Left hindlimb (tissue), 1 donor: ENCODE measurements around the gene SHROOM3.

Experiments used
- DNase-seq: peaks from one replicate; pipeline ENCODE4 v3.0.0-alpha.2; 2018

SHROOM3 gene

DNA sequence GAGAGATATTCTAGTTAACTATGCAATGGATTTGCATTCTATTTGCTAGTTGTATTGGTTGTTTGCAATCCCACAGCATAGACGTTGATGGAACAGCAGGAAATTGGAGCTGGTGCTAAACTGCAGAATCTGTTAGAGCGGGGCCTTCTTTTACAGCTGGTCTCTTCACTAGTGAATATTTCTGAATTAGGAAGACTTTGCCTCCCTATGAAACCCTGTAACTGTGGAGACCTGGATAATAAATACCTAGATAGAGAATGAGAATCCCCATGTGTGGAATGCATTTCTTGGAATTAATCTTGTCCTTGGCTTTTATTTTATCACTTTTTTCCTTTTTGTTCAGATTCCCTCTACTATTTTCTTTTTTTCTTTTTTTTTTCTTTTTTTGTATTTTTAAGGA, 109.7 kb downstream of the SHROOM3 start:
- DNase-seq = no peak

DNA sequence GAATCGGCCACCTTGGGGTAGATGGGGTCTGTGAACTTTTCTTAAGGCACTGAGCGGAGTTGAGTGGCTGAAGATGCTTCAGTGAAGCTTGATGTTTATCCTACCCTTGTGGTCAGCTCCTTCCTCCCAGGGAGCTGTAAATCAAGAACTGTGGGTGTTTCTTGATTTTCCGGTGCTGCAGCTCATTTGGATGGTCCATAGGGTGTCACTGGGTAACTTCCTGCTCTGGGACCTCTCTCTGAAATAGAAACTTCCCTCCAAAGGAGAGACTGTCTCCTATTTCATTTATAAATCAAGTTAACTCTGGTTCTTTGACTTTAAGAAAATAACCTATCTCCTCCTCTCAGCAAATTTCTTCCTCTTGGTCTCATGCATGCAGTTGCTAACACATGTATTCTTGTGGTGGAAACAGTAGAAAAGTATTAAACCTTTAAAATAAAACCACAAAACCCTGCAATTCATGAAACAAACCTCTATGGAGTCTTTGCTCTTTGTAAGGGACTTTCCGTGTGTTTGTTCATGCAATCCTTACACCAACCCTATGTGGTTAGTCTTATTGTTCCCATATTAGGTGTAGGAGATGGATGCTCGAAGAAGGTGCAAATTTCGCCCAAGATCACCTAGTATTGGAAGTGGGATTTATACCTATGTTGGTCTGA, 110.3 kb downstream of the SHROOM3 start:
- DNase-seq = no peak

DNA sequence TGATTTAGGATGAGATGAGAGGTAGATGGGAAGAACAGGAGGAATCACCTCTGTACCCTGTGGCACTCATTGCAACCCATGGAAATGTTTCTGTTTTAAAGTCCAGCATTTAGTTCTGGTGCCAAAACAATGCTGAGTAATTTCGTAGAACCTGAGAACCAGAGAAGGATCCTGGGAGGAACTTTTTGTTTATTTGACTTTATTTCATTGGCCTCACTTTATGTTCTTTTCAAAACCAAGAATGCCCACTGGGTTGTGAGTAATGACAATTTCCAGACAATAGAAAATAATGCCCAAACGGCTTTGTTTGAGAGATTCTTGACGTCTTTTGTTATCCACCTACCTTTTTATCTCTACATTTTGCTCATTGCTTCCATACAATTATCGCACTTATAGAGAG, 111.3 kb downstream of the SHROOM3 start:
- DNase-seq = no peak

DNA sequence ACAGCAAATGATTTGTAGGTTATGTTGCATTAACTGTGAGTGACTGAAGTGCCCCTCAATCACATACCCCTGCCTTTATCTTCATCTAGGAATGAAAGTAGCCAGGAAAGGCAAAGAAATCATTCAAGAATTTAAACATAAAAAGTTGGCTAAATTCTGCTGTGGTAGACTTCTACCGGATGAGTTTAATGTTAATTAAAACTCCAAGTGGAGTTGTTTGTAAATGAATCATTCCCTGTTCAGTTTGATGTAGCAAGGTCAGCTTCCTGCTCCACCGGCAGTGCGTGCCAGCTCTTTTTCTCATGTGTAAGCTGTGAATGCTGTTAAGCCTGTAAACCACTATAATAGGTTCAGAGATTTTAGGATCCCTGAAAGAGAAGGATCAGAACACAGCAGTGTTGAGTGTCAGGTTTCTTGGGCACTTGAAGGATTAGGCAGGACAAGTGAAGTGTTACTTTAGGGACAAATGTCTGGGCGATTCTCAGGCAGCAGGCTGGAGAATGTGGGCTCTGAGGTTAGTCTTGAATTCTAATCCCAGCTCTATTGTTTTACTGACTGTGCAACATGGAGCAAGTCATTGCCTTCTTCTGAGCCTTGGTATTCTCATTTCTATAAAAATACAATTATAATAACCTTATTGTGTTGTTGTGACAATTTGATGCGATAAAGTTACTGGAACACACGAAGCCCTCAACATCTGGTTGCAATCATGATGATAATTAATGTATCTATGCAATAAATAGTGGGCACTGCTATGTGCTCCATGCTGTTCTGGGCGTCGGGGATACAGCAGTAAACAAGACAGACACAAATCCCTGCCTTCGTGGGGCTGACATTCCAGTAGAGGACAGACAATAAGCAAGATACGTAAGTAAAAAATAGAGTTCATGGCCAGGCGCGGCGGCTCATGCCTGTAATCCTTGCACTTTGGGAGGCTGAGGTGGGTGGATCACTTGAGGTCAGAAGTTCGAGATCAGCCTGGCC, 112.0 kb downstream of the SHROOM3 start:
- DNase-seq = no peak

DNA sequence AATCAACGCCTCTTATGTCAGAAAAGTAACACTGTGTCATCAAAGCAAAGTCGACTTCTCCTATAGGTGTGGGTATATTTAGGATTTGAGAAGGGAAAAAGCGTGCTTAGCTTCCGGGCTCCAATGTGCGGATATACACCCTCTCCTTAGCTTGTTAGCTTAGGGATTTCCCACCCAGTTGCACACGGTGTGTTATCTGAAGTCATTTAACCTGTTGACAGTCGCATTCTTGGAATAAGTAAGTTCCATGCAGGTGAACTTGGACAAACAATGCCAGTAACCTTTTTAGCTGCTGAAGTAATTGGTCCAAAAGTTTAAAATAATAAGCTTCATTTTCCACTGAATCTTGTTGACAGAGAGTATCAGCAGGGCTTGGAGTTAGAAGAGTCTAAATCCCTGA, 113.7 kb downstream of the SHROOM3 start:
- DNase-seq = no peak

DNA sequence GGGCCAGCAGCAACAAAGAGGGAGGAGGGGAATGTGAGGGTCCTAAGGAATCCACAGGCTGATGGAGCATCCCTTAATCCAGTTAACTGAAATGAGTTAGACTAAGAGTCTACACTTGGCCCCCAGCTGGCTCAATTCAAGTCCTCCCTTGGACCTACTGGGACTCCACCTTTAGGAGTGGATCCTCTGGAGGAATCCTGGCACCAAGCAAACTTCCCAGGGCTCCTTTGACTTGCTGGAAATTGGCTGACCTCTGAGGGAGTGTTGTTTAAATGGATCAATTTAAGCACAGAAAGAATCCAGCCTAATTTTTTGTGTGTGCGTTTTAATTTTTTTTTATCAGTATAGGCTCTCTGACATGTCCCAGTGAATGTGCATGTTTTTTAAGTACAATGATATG, 114.7 kb downstream of the SHROOM3 start:
- no peak for DNase-seq

DNA sequence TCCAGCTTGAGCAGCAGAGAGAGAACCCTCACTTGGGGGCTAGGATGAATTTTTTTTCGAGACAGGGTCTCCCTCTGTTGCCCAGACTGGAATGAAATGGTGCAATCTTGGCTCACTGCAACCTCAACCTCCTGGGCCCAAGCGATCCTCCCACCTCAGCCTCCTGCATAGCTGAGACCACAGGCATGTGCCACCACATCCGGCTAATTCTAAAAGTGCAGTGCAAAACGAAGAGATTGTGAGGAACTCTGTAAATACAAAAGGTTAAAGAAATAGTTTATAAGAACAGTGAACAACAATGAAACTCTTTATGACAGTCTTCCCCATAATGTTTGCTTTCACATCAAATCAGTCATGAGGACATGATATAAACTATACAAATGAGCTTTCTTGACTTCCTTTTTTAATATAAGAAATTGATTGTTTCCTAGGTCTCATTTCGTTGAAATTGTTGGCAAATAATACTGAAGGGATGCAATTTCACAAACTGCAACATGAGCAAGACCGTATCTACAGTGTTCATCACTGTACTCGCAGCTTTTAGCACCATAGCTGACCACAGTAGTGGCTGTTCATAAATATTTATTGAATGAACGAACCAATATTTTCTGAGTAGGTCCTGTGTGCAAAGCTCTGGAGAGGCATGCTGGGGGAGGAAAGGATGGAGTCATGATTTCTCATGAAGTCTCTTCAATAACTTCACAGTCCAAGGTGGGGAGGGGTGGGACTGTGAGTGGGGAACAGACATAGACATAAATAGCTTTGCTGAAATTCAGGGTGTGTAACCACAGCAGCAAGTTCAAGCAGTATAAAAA, 116.1 kb downstream of the SHROOM3 start:
- no peak for DNase-seq

DNA sequence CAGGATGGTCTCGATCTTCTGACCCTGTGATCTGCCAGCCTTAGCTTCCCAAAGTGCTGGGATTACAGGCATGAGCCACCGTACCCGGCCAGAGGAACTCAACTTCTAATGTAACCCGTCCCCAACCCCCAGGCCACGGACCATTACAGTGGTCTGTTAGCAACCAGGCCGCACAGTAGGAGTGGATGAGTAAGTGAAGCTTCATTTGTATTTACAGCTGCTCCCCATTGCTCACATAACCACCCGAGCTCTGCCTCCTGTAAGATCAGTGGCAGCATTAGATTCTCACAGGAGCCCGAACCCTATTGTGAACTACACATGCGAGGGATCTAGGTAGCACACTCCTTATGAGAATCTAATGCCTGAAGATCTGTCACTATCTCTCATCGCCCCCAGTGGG, 119.6 kb downstream of the SHROOM3 start:
- no peak for DNase-seq

DNA sequence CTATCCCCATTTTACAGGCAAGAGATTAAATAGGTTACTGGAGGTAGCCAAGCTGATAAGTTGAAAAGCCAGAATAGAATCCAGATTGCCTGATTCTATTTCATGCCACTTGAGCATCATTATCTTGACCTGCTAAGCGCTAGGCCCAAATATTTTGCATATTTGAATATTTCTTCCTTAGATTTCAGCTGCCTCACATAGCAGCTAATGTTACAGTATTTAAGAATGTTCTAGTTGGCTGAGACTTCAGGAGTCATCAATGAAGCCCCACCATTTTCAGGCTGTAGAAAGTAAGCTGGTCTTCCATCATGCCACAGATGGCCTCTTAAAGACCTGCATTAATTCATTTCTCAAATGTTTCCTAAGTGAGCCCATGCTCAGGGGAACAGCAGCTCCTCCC, 121.4 kb downstream of the SHROOM3 start:
- DNase-seq = no peak

DNA sequence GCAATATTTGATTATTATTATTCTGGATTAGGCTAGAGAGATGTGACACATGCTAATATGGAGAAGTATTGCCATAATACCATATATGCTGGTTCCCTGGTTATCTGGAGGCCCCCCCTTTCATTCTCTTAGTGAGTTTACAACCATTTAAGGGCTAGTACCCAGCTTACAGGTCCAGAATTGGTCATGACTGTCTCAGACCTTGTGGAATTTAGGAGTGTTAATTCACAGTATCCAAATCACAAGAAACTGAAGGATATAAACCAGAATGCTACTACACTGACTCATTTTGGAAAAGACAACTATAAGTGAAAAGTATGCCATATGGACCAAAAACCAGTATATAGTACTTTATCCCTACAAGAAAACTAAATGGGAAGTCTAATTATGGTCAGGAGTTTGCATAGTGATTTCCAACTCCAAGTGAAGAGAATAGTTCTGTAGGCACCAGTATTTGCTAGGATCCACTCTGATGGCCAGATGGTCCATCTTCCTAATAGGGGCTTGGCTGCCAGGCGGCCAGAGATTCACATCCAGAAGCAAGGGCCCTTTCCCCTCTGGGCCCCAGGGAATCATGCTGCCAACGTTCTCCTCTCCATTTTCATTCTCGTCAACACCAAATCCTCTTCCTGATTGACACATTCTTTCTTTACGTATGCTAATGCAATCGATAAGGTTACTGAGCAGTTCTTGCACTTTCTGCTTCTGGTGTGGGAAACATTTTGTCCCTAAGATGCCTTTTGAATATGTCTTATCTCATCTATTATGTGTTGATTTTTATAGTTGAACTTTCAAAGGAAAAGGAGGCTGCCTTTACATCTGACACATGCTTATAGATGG, 123.6 kb downstream of the SHROOM3 start:
- DNase-seq = no peak

DNA sequence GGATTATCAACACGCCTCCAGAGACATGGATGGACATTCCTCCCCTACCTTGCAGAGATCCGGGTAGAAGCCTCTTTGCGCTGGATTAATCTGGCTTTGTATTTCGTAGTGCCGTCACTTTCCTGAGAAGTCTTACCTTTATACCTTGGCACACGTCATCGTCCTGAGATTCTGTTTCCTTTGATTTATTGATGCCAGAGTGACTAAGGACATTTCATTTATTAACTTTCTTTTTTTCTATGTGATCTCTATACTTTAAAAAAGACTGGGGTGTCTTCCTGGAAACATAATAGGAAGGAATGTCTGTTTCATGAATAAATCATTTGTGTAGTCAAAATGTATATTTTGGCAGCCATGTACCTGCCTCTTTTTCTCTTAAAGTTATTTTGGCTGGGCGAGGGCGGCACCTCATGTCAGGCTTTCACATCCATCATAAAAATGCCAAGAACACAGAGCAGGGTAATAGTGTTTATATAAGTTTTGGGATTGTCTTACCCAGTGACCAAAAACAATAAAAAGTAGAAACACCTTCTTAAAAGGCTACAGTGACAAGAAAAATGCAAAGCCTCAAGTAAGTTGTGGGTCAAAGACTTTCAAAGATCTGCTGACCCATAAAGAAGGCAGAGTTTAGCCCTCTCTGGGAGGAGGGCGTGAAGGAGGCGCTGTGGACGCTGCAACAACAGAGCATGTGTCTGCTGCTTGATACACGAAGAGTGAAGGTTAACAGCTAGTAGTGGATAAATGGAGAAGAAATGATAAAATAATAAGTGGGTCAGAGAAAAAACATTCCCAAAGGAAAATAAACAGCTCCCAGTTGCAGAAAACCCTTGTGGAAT, 124.4 kb downstream of the SHROOM3 start:
- no peak for DNase-seq

DNA sequence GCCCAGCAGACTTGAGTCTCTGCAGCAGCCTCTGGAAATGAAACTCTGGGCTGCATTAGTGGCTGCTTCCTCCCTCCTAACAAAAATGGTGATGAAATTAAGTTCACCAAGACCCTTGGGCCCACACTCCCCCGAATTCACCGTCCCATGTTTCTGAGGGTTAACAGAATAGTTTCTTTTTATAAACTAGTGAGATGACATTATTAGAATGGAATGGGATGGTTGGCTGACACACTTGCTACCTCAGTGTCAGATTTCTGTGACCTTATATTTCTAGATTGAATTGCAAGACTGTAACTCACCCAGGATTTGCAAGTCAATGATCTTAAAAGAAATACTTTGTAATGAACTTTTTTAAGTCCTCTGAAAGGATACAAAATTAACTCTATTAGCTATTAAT, 127.1 kb downstream of the SHROOM3 start:
- DNase-seq = no peak

DNA sequence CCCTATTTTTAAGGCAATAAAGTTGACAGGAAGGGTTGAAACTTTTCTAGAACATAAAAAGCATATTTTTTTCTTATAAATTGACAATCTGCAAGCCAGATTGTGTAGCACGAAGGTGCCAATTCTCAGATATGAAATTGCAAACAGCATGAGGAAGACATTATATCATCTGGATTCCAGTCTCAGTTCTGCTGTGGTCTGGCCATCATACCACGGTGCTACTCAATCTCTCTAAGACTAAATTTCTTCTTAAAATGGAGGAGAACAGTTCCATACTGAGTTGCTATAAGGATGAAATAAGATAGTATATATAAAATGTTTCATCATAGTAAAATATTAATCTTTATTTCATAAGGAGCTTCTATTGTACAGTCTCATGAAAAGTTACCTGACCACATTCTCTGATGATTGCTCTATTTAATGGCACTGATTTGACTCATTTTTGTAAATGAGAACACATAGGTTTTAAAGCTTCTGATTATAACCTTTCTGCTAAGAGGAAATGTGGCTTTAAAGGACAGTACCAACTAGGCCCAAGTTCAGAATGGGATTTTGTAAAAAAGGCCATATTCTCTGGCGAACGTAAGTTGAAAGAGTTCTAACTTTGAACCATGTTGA, 127.9 kb downstream of the SHROOM3 start:
- no peak for DNase-seq

DNA sequence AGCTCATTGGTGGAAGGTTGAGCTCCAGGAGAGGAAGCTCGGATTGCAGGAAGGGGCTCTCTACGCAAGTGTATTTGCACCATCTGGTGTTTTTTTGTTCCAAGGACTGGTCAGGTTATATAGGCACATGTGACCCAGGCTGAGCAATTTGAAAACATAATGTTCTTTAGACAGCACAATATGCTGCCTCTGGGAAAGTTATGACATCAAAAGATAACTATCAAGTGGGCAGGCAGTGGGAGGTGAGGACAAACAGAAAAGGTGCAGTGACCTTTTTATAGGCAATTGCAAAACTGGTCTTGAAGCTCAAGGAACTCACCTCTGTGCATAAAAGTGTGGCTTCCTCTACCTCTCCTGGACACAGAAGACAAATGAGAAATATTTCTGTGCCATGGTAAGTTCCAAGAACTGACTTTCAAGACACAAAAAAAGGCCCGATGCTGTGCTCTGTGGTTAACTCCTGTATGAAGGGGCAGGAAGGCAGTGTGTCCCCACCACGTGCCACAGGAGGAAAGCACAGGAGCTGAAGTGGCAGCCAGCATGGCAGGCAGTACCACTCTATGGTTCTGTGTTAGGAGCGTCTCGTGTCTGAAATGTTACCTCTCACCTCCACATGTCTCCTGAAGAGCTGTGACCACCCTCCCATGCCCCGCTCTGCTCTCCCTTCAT, 128.6 kb downstream of the SHROOM3 start:
- no peak for DNase-seq

DNA sequence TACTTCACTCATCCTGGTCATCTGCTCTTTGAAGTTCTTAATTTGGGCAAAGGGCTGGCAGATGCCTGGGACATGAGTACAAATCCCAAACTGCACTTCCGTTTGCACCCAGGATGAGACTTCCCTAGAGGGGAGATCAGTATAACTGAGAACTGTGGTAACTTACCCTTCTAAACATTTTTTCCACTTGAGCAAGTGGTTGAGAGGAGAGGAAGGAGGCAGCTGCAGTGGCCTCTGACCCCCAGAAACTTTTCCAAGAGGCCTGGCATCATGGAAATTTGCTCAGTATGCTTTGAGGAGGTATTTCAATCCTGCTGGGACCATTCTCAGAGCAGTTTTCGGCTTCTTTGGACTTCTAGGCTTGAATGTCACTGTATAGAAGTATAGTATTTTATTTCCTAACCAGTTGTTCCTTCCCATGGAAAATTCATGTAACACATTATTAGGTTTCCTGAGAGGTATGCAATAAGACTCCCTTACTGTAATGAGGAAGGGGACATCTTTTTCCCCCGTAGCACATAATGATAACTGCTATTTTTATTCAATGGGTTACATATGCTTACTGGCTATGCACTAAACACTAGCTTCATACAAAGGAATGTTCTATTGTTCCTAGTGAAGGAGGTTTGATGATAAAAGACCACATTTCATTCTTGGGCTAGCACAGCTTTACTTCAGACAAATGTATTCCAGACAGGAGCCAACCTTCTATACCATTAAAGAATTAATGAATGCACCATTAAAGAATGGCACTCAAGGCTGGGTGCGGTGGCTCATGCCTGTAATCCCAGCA, 129.3 kb downstream of the SHROOM3 start:
- peak; percentile 71 for DNase-seq

DNA sequence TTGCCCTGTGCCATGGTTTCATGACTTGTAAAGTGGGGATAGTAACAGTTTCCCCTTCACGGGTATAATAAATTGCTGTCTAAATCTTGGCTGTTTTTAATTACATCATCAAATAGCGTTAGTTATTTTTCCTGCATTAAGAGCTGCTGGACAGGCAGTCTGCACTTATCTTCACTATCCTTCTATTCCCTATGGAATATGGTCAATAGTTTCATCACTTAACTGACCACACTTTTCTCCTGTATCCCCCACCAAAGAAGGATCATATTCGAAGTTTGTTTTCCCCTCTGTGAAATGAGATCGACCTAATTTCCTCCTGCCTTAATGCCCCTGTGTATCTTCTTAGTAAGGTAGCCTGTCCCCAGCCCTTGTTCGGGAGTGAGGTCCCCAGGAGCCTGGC, 133.2 kb downstream of the SHROOM3 start:
- DNase-seq = no peak

DNA sequence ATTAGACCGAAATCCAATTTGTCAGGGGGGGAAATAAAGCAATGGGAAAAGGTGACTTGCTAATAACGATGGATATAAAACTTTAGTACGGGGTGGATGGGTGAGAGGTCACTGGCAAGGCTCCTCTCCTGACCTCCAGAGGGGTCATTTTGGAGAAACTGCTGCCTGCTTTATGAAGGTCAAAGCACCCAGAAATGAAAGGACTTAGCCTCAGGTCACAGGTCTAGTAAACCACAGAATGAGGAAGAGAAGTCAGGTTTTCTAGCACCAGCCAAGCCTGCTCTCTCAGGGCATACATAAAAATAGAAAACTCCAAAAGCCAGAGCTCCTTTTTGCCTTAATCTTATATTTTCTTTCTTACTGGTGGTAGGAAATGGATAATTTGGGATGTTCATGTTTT, 134.2 kb downstream of the SHROOM3 start:
- no peak for DNase-seq

DNA sequence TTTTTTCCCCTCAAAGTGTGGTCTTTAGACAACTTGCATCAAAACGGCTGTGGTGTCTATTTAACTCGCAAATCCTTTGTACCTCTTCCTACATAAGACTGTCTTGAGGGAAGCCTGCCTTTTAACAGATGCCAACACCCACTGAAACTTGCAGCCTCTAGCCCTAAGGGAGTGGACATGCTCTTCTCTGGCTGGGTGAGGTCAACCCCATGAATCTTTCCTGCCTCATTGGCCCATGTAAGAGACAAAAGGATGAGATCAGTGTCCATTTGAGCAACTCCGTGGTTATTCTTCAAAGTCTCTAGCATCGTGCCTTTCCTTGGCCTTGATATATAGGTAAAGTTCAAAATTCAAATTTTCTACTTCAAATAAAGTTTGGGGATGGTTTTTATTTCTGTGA, 134.7 kb downstream of the SHROOM3 start:
- DNase-seq = no peak

DNA sequence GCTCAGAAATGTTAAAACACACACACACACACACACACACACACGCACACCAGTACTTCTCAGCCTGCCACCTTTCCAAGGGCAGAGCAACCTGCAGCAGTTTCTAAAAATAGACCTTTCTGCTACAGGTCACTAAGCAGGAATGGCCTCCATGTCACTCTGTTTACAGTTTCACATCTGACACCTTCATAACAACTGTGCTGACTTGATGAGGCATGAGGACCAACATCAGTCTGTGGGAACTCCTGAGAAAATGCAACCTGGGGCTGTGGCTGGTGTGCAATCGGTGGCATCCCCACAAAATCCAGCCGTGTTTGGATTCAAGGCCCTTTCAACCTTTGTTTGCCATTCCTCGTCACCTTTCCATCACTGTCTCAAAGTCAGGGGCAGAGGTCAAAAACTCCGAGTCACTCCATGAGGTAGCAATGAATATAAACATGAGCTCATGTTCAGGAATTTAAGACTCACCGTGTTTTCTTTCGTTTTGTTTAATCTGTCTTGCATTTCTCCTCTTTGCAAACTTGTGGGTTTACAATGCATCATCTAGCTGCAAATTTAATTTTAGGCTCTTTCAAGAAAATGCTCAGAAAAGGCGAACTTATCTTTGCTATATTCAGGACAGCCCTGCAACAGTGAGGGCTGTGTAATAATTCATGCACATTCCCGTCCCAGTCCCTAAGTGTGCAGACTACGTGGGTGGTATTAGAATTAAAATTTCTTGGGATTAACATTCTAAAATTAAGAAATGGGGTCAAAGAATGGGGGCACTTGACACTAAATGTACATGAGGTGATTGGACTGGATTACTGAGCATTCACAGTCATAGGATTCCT, 135.3 kb downstream of the SHROOM3 start:
- DNase-seq = no peak
